CD4-positive, alpha-beta T cell treated with Interleukin-12 subunit alpha and Interleukin-12 subunit beta, for 1 hour (primary cell): Measurements from ENCODE around the gene CDC42EP5.
"Not testable (repeated sequence)": the region's sequence is repeated elsewhere in the genome, so short reads cannot be mapped to it uniquely, and the experiment has no call there.

ENCODE experiments used
- DNase-seq: peaks from one replicate; pipeline ENCODE4 v3.0.0-alpha.2; 2020

Gene CDC42EP5

GRCh38 chr19:54489341-54489740 lies 16.2 kb upstream of the CDC42EP5 start:
- no peak for DNase-seq

DNA sequence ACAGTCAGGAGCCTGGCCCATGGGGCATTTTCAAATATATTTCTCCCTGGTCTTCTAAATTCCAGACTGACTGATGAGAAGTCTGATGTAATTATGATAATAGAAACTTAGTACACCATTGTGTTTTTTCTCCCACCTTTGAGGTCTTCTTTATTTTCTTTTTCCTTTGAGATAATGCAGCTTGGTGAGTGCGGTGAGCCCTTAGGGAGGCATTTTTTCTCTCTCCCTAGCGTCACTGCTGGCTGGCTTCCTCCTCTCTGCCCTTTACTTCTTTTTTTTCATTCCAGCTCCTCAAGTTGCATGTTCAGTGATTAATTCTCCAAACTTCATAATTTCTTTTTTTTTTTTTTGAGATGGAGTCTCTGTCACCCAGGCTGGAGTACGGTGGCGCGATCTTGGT lies 12.8 kb upstream of the CDC42EP5 start:
- DNase-seq, result no peak

GRCh38 chr19:54484451-54484850 lies 11.4 kb upstream of the CDC42EP5 start:
- no peak for DNase-seq

GRCh38 chr19:54482889-54483288 lies 9.8 kb upstream of the CDC42EP5 start:
- DNase-seq, result no peak

GRCh38 chr19:54481326-54481930 lies 8.3 kb upstream of the CDC42EP5 start:
- DNase-seq, result peak; percentile 52

GRCh38 chr19:54480051-54480450 lies 7.0 kb upstream of the CDC42EP5 start:
- DNase-seq, result no peak

DNA sequence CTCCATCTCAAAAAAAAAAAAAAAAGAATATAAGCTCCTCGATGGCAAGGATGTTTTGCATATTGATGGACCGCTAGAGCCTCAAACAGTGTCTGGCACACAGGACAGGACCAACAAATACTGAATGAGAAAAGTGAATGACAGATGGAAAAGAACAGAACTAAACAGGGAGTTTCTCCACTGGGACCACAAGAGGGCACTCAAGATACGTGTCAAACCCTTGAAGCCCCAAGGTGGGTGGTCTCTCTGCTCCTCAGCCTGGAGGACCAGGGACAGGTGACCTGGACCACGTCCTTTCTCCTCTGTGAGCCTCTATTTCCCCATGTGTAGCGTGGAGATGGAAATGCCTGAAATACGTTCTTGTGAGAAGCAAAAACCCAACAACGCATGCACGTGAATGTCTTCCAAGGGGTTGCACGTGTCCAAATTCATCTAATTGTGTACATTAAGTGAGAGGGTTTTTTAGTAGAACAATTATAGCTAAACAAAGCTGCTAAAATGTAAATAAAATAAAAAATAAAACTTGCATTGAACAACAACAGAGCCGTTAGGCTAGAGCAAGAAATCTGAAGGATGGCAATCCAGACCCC lies 5.7 kb upstream of the CDC42EP5 start:
- peak; percentile 36 for DNase-seq

GRCh38 chr19:54477650-54478049 lies 4.6 kb upstream of the CDC42EP5 start:
- no peak for DNase-seq

DNA sequence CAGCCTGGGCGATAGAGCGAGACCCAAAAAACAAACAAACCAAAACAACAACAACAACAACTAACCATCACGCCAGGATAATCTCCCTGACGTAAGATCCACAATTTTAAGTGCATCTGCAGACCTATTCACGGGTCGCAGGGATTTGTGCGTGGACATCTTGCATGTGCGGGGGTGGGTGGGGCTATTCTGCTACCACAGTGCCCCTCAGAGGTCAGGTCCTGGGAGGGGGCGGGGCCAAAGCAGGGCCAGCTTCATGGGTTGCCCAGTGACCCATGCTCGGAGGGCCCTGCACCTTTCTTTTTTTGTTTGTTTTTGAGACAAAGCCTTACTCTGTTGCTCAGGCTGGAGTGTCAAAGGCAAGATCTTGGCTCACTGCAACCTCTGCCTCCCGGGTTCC lies 2.6 kb upstream of the CDC42EP5 start:
- DNase-seq, result no peak

DNA sequence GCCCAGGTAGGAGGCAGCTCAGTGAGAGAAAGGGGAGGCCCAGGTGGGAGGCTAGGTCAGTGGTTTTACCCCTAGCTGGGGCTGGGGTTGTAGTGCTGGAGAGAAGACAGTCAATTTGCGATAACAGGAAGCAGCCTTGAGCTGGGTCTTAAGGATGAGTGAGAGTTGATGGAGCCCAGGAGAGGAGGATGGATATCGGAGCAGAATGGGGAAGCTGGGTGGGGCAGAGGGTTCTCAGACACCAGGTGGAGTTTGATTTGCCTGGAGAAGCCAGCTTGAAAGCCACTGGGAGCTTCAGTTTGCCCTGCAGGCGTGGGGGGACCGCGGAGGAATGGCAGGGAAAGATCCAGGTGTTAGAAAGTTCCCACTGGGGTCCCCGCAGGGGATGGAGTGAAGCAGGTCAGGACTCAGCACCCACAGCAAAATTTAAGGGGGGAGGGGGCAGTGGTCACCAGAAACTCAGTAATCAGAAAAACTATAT lies 836 bp upstream of the CDC42EP5 start:
- no peak for DNase-seq

- no peak for DNase-seq
Measured at GRCh38 chr19:54470991-54471782, 1.9 kb downstream of the CDC42EP5 start.

DNA sequence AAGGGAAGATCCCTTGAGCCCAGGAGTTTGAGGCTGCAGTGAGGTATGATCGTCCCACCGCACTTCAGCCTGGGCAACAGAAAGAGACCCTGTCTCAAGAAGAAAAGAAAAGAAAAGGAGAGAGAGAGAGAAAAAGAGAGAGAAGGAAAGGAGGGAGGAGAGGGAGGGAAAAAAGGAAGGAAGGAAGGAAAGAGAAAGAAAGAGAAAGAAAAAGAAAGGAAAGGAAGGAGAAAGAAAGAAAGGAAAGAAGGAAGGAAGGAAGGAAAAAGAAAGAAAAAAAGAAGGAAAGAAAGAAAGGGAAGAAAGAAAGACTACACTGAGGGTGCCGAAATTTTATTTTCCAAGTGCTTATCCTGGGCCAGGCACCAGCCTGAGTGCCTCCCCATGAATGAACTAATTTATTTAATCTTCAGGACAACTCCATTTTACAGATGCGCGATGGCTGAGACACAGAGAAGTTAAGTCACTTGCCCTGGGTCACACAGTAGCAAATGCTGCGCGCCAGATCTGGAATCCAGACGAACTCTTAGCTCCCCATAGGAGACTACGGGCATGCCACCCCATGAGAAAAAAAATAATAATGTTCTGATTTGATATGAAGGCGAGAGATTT lies 2.7 kb downstream of the CDC42EP5 start:
- DNase-seq, result no peak

- DNase-seq, result no peak
Measured at GRCh38 chr19:54469496-54469934, 3.6 kb downstream of the CDC42EP5 start.

DNA sequence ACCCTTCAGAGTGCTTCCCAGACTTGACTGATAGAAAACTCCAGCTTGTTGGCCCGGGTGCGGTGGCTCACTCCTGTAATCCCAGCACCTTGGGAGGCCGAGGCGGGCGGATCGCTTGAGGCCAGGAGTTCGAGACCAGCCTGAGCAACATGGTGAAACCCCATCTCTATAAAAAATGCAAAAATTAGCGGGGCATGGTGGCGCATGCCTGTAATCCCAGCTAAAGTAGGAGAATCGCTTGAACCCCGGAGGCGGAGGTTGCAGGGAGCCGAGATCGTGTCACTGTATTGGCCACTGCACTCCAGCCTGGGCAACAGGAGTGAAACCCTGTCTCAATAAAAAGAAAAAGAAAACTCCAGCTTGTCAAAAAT lies 7.0 kb downstream of the CDC42EP5 start:
- not testable (repeated sequence) for DNase-seq

GRCh38 chr19:54465426-54466109 lies 7.5 kb downstream of the CDC42EP5 start:
- no peak for DNase-seq

GRCh38 chr19:54464630-54465425 lies 8.3 kb downstream of the CDC42EP5 start:
- peak; percentile 76 for DNase-seq

DNA sequence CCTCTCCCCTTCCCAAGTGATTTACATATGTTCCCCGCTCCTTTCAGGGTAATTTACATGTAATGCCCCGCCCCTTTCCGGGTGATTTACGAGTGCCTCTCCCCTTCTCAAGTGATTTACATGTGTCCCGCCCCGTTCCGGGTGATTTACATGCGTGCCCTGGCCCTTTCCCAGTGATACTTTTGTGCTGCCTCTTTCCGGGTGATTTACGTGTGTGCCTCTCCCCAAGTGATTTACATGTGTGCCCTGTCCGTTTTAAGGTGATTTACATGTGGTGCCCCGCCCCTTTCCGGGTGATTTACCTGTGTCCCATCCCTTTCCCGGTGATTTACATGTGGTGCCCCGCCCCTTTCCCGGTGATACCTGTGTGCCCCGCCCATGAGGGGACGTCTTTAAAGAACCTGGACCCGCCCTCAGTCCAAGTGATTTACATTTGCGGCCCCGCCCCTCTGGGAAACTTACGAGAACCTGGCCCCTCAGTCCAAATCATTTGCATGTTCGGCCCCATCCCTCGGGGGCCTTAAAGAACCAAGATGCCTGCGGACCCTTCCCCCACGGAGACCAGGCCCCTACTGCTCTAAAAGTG lies 9.0 kb downstream of the CDC42EP5 start:
- DNase-seq, result peak; percentile 90

DNA sequence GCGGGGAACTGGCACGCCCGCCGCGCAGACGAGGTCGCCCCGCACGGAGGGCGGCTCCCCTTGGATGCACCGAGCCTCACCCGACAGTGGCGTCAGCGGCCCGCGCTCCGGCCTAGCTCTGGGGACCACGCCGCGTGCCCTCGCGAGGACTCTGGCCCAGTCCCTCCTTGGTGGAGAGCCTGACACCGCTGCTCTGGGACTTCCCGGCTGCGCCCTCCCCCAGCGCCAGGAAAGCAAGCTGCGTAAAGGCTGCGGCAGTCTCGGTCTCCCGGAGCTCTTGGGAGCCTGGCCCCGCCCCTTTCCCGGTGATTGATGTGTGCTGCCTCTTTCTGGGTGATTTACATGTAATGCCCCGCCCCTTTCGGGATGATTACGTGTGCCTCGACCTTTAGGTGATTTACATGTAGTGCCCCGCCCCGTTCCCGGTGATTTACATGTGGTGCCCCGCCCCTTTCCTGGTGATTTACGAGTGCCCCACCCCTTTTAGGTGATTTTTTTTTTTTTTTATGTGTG lies 9.5 kb downstream of the CDC42EP5 start, which contains the start of gene LENG9:
Gene LENG9, minus strand, starts transcription at position 248 of the 513 bp plus-strand sequence. CDS start 252 bp downstream, outside the sequence.
- DNase-seq, result peak; percentile 96

DNA sequence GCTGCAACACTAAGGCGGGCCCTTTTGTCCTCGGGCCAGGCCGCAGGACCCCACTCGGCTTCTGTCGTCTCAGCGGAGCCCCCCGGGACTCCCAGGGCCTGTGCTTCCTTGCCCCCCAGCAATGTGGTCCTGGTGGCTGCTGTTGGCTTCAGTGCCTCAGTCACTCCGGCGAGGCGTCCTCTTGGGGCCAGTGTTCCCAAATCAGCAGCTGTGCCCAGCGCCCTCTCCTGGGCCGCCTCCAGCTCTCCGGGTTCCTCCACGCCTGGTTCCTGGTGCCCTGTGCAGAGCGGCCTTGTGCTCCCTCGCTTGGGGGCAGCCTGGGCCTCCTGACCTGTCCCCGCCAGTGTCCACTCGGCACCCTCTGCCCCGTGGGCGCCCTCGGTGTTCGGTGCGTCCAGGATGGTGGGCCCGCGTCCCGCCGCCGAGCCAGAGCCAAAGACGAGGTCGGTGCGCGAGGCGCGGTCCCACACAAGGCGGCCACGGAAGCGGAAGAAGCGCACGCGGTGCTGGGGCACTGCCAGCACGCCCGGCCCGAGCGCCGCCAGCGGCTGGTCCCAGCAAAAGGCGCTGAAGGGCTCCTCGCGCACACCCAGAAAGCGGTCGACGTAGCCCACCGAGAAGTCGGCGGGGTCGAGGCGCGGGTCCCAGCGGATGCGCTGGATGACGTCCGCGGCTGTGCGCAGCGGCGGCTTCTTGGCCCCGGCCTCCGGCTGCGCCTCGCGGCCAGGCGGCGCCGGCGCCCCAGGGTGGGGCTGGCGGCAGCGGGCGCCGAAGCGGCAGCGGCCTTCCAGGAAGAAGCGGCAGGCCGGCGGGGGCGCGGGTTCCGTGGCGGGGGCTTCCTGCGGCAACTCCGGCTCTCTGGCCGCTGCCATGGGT lies 10.2 kb downstream of the CDC42EP5 start:
- peak; percentile 69 for DNase-seq

GRCh38 chr19:54462047-54462654 lies 10.9 kb downstream of the CDC42EP5 start:
- DNase-seq, result no peak
